Germinal center (tissue), 1 donor: ENCODE data around the gene PSMD6.

Source experiments
- DNase-seq: peaks from one replicate; pipeline ENCODE4 v3.0.0; 2012; ENCODE audit warnings: mixed read lengths, low spot score

PSMD6 gene

DNA sequence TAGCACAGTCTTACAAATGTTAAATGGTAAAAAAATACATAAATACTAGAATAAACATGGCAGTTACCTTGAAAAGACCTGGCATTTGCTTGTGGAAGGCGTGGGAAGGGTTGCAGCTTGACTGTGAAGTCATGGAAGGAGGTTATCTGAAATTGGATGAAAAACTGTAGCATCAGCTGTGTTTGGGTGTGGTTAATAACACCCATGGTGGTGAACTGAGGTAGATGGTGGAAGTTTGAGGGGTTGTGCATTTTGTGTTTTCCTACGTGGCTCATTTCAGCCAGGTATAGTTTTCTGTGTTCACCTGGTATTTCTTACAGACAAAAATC, 46.5 kb downstream of the PSMD6 start:
- no peak for DNase-seq

DNA sequence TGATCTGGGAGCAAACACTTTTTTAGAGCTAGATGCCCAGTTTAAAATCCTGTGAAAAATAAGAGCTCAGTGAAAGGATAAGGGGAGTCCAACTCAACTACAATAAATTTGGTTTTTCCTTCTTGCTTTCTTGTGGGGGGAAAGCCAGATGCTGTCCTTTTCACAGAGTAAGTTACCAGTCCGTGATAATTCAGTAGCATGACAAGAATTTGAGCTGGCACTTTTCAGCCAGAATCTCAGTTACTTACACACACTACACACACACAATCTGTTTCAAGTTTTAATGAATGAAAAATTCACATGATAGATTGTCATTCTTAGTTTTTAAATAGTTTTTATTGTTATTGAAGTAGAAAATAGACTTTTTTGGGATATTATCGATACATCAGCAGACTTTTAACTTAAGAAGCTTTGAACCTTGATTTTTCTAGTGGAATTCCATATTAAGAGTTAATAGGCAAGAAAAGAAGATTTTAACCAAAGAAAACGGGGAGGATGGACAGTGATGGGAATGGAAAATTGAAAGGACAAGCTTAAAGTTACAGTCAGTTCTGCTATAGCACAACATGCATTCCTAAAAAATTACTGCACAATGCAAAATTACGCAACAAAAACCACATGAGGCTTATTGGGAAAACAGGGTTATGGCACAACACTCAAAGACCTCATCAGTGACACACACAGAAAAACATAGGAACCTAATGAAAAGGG, 47.0 kb downstream of the PSMD6 start:
- DNase-seq, result no peak

DNA sequence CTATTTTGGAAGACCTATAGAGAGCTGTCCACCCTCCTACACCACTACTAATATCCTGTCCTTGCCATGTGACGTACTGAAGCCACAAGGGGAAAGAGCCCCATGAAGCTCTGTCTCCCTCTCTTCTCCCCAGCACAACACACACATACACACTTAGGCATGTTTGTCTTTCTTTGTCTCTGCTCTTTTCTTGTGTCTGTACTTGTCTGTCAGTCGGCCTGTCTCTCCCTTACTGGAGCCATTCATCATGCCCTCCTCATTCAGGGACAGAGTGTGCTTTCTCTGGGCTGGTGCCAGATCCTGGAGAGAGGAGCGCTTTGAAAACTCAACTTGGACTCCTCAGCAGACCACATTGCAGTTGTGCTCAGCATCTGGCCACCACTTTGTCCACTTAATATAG, 47.6 kb downstream of the PSMD6 start:
- DNase-seq, result no peak

DNA sequence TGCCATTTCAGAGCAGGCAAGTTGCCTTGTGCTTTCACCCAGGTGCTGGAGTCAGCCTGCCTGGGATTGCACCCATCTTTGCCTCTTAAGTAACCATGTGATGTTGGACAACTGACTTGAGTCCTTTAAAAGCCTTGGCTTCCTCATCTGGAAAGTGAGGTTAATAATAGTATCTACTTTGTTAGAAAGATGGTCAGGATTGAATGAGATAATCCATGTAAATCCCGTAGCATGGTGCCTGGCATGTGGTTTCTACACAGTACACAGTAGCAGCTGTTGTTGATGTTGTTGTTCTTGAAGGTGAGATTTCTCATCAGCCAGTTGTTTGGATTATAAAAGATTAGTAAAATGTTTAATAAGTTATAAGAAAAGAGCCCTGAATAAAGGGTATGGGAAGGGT, 48.8 kb downstream of the PSMD6 start:
- no peak for DNase-seq

DNA sequence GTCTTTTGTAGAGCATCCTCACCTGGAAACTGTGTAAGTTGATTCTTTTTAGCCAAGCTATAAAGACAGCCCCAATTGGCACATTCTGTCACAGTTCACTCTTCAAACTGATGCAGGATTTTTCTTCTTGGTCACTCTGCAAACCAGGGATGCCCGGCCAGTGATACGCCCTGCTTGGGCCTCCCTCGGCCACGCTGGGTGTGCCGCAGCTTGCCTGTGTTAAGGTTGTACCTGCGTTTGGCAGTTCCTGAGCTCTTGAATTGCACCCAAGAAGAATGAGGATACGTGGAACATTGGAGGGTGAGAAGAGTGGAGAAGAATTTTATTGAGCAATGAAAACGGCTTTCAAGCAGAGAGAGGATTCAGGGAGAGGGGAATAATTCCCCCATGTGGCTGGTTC, 49.9 kb downstream of the PSMD6 start:
- no peak for DNase-seq

DNA sequence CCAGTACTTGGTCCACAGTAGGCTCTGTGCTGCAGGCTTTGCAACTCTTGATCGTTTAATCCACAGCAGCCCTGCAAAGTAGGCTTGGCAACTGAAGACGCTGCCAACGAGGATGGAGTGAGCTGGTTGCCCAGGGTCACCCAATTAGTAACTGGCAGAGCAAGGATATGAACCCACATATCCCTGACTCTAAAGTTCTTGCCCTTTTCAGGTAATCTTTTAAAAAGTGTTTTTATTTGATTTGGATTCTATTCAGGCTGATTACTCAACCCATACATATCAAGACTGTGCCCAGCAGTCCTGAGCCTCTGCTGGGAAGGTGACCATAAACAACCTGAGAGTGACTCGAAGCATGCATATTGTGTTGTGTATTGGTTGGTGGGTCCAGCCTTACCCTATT, 50.3 kb downstream of the PSMD6 start:
- no peak for DNase-seq

DNA sequence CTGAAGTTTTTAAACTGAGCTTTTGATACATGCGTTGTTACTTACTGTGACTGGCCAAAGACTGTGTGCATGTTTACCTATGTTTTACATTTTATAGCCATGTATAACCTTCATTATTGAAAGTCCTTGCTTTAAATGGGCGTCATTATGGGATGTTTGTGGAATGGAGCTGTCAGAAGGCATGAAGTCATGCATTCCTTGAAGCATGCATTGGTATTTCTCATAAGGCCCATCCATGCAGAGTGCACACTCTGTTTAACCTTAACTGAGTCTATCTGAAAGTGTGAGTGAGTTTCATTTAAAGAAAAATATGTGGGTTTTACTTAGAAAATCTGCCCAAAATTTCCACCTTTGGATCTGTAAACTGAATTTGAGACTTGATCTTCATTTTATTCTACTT, 51.1 kb downstream of the PSMD6 start:
- no peak for DNase-seq

DNA sequence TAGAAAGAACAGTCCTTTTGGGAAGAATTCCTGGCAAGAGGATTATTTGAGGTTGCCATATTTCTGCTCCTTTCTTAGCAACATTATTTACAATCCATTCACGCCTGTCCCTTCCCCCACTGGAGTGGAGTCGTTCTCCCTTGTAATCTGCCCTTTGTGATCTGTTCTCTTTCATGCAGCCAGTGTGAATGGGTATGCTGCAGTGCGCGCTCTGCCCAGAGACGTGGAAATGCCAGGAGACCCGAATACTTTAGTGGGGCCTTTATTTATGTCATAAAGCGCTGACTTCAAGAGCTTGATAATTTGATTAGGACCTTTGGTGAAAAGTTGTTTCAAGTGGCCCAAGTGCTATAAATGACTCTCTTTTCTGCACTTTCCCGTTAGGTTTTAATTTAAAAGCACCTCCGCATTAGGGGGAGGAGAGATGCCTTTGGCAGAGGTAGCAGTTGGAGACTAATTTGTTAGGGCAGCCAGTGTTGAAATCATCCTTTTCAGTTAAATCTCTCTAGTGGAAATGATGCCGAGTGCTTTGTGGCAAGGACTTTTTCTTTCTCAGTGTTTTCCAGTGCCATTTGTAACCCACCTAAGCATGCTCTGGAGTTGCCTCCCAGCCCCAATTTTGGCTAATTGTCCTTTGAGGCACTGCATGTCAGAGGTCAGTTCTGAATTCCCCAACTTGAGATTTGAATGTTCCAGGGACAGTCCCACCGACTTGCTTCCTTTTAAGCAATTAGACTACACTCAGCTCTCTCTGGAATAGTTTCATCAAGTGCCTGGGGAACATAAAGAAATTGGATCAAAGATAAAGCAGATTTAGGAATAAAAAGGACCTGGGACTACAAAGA, 52.4 kb downstream of the PSMD6 start:
- no peak for DNase-seq

DNA sequence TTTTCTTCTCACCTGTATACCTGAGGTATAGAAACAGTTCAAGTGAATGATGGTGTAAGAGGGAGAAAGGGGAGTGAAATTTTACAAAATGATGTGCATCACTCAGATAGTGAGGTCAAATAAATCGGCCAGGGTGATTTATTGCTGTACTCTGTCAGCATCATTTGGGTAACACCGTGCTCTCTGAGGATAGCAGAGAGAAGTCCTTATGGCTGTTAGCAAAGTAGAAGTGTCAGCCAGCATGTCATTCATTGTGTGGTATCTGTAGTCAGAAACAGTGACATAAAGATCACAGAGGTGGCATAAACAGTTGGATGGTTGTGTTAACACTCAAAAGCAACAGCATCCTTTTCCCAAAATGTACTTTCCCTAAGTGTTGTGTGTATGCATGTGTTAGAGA, 53.4 kb downstream of the PSMD6 start:
- no peak for DNase-seq

DNA sequence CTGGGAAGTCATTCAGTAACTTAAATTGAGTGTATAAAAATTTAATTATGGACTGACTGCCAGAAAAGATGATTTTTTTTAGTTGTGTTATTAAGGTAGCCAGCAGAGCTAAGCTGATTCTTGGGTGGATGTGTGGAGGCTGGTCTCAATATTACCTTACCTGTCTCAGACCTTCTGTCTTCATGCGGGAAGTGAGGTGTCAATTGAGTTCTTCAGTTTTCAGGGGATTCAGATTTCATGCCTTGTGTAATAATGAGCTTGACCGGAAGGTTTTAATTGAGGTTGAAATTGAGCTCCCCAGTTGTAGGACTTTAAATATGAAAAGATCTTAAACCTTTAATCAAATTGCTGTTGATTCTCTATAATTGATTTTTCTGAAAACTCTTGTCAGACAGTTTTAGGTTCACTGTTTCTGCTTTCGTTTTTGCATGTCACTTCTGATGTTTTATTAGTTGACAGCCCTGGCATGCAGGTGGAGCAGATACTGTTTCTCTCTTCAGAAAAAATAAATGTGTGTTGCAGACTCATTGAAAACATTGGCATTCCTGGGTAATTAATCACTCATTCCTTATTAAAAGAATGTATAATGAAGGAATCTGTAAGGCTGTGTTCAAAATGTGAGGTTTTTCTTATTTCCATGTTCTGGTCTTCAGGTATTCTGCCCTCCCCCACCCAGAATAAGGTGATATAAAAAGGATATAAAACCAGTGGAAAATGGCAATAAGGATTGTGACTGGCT, 54.5 kb downstream of the PSMD6 start:
- no peak for DNase-seq

DNA sequence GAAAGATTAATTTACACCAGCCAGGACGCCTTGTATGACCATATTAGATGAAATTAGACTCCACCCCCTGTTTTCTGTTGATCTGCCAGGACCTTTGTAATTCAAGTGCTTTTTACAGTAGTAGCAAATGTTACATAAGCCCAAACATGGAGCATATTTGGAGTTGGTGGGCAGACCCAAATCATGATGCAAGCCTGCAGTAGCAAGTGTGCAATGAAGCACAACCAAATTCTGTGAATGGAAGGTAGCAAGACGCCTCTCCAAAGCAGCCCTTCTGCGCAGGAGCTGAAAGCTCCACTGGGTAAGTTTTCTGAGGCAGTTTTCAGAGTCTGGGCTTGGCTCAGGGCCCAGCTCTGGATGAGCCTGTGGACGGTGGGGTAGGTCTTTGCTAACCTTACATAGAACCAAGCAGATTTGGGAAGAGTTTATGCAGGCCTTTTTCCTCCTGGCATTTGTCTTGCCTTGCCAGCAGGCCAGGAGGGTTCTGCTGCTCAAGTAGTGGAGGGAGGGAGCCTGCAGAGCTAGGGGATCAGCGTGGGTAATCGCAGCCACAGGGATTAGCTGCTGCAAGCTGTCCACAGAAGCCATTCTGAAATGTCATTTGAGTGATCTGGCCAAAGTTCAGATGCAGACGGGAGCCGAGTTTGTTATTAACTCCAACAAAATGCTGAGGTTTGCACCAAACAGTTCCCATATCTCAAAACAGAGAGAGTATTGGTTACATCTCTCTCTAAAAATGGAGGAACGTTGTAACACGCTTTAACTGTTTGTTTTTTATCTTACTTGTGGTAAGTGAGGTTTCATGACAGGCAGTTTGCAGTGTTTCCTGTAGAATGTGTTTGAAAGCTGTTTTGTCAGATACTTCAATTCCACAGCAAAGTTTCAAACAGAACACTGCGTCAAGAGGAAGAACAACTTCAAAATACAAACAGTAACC, 55.4 kb downstream of the PSMD6 start:
- peak; percentile 11 for DNase-seq

DNA sequence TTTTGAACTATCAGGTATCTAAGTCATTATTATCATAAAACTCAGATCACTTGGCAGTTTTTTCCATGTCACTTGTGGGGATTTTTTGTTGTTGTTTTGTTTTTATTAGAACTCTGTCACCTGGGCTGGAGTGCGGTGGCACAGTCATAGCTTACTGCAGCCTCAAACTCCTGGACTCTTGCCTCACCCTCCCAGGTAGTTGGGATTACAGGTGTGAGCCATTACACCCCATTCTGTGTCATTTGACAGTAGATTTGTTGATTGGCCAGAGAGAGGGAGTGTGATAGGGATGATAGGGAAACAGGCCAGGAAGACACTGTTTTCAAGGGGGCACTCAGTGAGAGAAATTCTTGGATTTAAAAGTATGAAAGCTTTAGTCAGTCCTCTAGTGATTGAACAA, 56.4 kb downstream of the PSMD6 start:
- DNase-seq, result no peak

DNA sequence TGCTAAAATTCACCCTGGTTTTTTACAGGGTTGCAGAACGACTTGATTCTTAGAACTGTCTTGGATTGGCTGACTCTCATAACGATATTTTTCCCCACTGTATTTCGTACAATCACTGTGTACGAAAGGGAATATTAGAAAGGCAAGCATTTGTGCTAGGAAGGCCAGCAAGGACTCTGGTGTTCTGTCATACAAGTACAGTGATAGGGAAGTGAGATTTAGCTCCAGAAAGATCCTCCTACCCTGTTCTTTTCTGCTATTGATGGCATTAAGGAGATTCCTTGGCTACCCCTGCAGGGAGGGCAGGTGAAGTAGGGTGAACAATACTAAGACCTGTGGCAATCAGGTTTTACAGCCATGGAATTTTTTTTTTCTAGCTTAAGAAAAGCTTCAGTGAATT, 57.3 kb downstream of the PSMD6 start:
- DNase-seq, result no peak

DNA sequence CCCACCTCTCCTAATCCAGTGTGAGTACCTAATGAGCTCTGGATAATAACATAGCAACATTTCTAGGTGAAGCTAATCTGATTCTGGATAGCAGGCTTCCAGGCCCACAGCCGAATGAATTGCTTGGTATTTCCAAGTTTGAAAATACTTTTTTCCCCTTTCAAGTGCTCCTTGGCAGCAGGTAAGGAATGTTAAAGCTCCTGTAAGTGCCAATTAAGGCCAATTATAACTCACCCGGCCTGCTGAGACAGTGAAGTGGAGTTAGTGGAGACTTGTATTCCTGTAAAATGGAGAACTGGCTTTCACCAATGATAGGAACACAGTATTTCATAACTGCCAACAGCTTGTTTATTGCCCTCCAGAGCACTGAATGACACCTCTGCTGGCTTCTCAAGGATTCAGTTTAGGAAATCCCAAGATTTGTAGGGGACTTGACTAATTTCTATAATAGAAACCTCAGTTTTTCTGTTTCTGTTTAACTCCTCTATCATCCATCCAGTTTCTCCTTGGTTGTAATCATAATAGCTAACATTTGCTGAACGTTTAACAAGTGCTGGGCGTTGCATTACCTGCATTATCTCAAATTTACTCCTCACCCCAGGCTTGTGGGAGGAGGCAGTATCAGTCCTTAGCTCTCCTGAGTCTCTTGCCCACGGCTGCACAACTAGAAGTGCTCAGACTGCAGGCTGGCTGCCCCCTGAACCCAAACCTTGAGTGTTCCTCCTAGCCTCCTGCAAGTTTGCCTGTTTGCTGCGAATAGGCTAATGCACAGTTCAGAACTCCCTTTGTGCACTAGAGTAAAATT, 58.4 kb downstream of the PSMD6 start:
- DNase-seq, result no peak

DNA sequence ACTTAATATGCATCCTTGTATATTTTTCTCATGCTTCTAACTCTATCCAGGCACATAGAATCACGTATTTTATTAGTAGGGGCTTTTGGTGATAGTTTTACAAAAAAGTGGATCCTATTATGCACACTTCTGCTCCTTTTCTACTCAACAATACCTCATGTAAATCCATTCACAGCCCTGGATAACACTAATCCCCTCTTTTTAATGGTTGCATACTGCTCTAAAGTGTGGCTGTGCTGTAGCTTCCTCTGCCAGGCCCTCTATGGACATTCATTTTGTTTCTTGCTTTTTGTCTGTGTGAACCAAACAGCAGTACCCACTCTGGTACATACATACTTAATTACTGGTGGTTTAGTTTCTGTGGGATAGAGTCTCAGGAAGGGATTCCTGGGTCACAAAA, 59.8 kb downstream of the PSMD6 start:
- DNase-seq, result no peak

DNA sequence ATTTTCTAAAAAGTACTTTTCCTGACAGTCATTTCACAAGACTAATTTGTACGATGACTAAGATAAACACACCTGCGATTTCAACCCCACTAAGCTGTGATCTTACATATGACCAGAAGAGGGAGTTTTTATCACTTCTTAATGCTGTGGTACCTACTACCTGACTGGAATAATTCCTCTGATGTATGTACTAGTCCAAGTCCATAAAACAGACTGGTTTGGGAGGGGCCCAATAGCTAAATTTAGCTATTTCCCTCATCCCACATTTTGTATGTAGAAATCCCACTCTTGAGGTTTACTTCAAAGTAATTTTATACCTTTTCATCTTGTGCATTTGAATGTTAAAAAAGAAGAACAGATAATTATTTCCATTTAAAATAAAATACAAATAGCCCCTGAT, 61.4 kb downstream of the PSMD6 start:
- peak; percentile 41 for DNase-seq
